GM12878 (cell line): ENCODE data around the gene N4BP2L2. TPM values are rescaled to one million over a fixed set of nuclear protein-coding genes. Genes with fewer than 3 reads are reported as not detected.

Source experiments
- ATAC-seq: fragments of 200-7000 bp; cut with Tn5 transposase; 3 replicates; pipeline ENCODE4 v1.9.1; 2020; ENCODE audit warnings: mild to moderate bottlenecking, moderate library complexity
- BruUV-seq: library from RNA; stranded (reverse); fragments of 400-500 nt; replicated peaks from 2 replicates; lab custom pipeline; 2021; lab: Mats Ljungman, UMichigan
- CTCF ChIA-PET: fragments of 300-600 bp; sonication (Branson Sonifier 250); formaldehyde crosslinking; extraction: SDS; loops from one replicate; lab custom pipeline; 2021; ENCODE audit warnings: inconsistent platforms; lab: Yijun Ruan, JAX
- POLR2A ChIA-PET: fragments of 350-600 bp; formaldehyde crosslinking; extraction: SDS; loops from one replicate; lab custom pipeline; 2021; ENCODE audit warnings: inconsistent platforms; lab: Charles Lee
- RAD21 ChIA-PET: fragments of 300-600 bp; sonication (Branson Sonifier 250); formaldehyde crosslinking; loops from one replicate; lab custom pipeline; 2023; ENCODE audit warnings: antibody characterized with exemption; ENCODE audit not compliant: unreplicated experiment; lab: Charles Lee
- SMC1A ChIA-PET: fragments of 300-600 bp; sonication (Branson Sonifier 250); formaldehyde crosslinking; loops from one replicate; lab custom pipeline; 2023; ENCODE audit not compliant: unreplicated experiment, uncharacterized antibody; lab: Charles Lee
- DNase-seq: peaks from one replicate; pipeline ENCODE4 v3.0.0-alpha.2; 2011; ENCODE audit warnings: low read depth, low spot score
- FAIRE-seq: peaks from 3 replicates; lab custom pipeline; 2011; peaks lifted over from hg19 to GRCh38; lab: Jason Lieb, UNC
- H2AFZ ChIP-seq: 2 replicates; pipeline ENCODE4 v1.6.0; 2011; ENCODE audit warnings: low read depth, low read length, control low read depth; ENCODE audit not compliant: control insufficient read depth
- H3K27ac ChIP-seq: 2 replicates; pipeline ENCODE4 v1.5.1; 2011; ENCODE audit warnings: control low read depth; ENCODE audit not compliant: control insufficient read depth, insufficient read depth
- H3K27me3 ChIP-seq, 2 experiments: replicated peaks in 1 of 2; 2 replicates each; pipeline versions ENCODE4 v1.6.0 to v1.6.1; 2011; ENCODE audit warnings: low read length in 1 of 2; ENCODE audit not compliant: control insufficient read depth in 2 of 2, insufficient read depth in 2 of 2
- H3K36me3 ChIP-seq, 2 experiments: 2 replicates each; pipeline ENCODE4 v1.5.1; 2011; ENCODE audit warnings: low read length in 1 of 2; ENCODE audit not compliant: control insufficient read depth in 2 of 2, insufficient read depth in 2 of 2
- H3K4me1 ChIP-seq: 2 replicates; pipeline ENCODE4 v1.6.1; 2011; ENCODE audit warnings: mild to moderate bottlenecking, low read length, moderate library complexity, mixed read lengths; ENCODE audit not compliant: control insufficient read depth, insufficient read depth
- H3K4me2 ChIP-seq: 2 replicates; pipeline ENCODE4 v1.6.0; 2011; ENCODE audit warnings: control low read depth; ENCODE audit not compliant: control insufficient read depth, insufficient read depth
- H3K4me3 ChIP-seq: fragments of 200-600 bp; sonication (generic); 2 replicates; pipeline ENCODE4 v1.5.1; 2016
- H3K79me2 ChIP-seq: 2 replicates; pipeline ENCODE4 v1.6.0; 2011; ENCODE audit warnings: low read length; ENCODE audit not compliant: control insufficient read depth, insufficient read depth
- H3K9ac ChIP-seq: 2 replicates; pipeline ENCODE4 v1.8.0; 2011; ENCODE audit warnings: low read length, control low read depth, mixed read lengths; ENCODE audit not compliant: control insufficient read depth, insufficient read depth
- H3K9me3 ChIP-seq: replicated peaks from 3 replicates; pipeline ENCODE4 v1.5.1; 2011; ENCODE audit warnings: mild to moderate bottlenecking, low read length; ENCODE audit not compliant: control insufficient read depth, insufficient read depth
- H4K20me1 ChIP-seq: 2 replicates; pipeline ENCODE4 v1.6.0; 2011; ENCODE audit not compliant: control insufficient read depth, insufficient read depth
- ASH2L ChIP-seq: fragments of 300-600, 200-600 bp; sonication (generic); IDR thresholded peaks from 2 replicates; pipeline ENCODE4 v1.6.1; 2017; ENCODE audit warnings: low read depth, mild to moderate bottlenecking, borderline replicate concordance
- BRCA1 ChIP-seq: IDR thresholded peaks from 2 replicates; pipeline ENCODE4 v1.6.1; 2011; ENCODE audit warnings: low read depth, low read length, improper control_type of control experiment
- ESRRA ChIP-seq: IDR thresholded peaks from 2 replicates; pipeline ENCODE4 v1.6.1; 2012; ENCODE audit warnings: mild to moderate bottlenecking, low read length, improper control_type of control experiment
- FOXM1 ChIP-seq: IDR thresholded peaks from 2 replicates; pipeline ENCODE4 v1.6.1; 2012; ENCODE audit warnings: low read depth, mild to moderate bottlenecking, inconsistent platforms, low read length, moderate library complexity
- KLF5 ChIP-seq: fragments of 450-650 bp; IDR thresholded peaks from 2 replicates; pipeline ENCODE4 v1.6.1; 2014; ENCODE audit warnings: mild to moderate bottlenecking; ENCODE audit not compliant: partially characterized antibody
- NRF1 ChIP-seq: conservative IDR thresholded peaks from 2 replicates; pipeline ENCODE4 v1.6.1; 2011; ENCODE audit warnings: mild to moderate bottlenecking, low read depth, low read length, improper control_type of control experiment
- POU2F2 ChIP-seq: IDR thresholded peaks from 3 replicates; pipeline ENCODE4 v1.6.1; 2011; ENCODE audit warnings: low read depth, mild to moderate bottlenecking, low read length, borderline replicate concordance
- SREBF1 ChIP-seq: IDR thresholded peaks from 2 replicates; pipeline ENCODE4 v1.6.1; 2012; ENCODE audit warnings: mild to moderate bottlenecking, low read length
- SREBF2 ChIP-seq: IDR thresholded peaks from 2 replicates; pipeline ENCODE4 v1.6.1; 2012; ENCODE audit warnings: mild to moderate bottlenecking, low read length
- ZNF274 ChIP-seq: IDR thresholded peaks from one replicate; pipeline ENCODE4 v1.8.0; 2011; ENCODE audit not compliant: insufficient read length, insufficient read depth
- WGBS: methylation state at CpG from one replicate; pipeline ENCODE4 v1.1.6; 2016; ENCODE audit warnings: low lambda C conversion rate; ENCODE audit not compliant: insufficient replicate concordance, insufficient coverage; ENCODE audit errors: missing lambda C conversion rate; 5-methylcytosine and 5-hydroxymethylcytosine counted together
- in situ Hi-C: fragments of 300-500 bp; cut with MboI; formaldehyde crosslinking; loops from 9 replicates; pipeline ENCODE4 v1.14.3; 2018; ENCODE audit warnings: mixed read lengths
- intact Hi-C: fragments of 100-400 bp; cut with micrococcal nuclease; formaldehyde crosslinking; loops from one replicate; pipeline ENCODE4 v1.14.2; 2022; ENCODE audit not compliant: unreplicated experiment
- polyA plus RNA-seq, 11 experiments: library from polyadenylated mRNA; depleted of rRNA in 4 of 11; unstranded in 6 of 11; stranded (reverse) in 5 of 11; fragments of >200 nt; fragmentation: Nextera tagmentation in 4 of 11; fragmentation: Illumina TruSeq in 1 of 11; extraction: Ambion mirVana in 4 of 11; extraction: Trizol in 1 of 11; gene quantifications; 1 replicate in 1 of 11; 2 replicates in 10 of 11; pipeline versions ENCODE4 v1.2.1 to v1.2.3, GENCODE V29; 2011 to 2016; ENCODE audit warnings: inconsistent platforms in 2 of 11, missing spikeins in 2 of 11, low read depth in 1 of 11
- total RNA-seq, 4 experiments: library from RNA; depleted of rRNA in 3 of 4; stranded (reverse); fragments of >200 nt in 3 of 4; fragmentation: Illumina TruSeq in 1 of 4; extraction: Trizol in 1 of 4; gene quantifications; 2 replicates each; pipeline versions ENCODE4 v1.2.1 to v1.2.3, GENCODE V29; 2013 to 2021
- TF ChIP-seq, protein P1 (sequence below): fragments of 450-650 bp; IDR thresholded peaks from 2 replicates; pipeline ENCODE4 v1.6.1; 2016; ENCODE audit warnings: mild to moderate bottlenecking
- TF ChIP-seq, protein P2 (sequence below): fragments of 450-650 bp; IDR thresholded peaks from 2 replicates; pipeline ENCODE4 v1.6.1; 2017; ENCODE audit warnings: mild to moderate bottlenecking, low read depth, inconsistent platforms; ENCODE audit not compliant: poor library complexity, severe bottlenecking
- TF ChIP-seq, protein P3 (sequence below): IDR thresholded peaks from 2 replicates; pipeline ENCODE4 v1.6.1; 2012; ENCODE audit warnings: low read depth, low read length, improper control_type of control experiment

The N4BP2L2 gene
- total and polyA plus RNA-seq, 10 of the 15 experiments (the other 5 are each of a cell fraction or from before 2014, with no cell fraction given): 41.7 to 87.1 (median 61.2) TPM

DNA sequence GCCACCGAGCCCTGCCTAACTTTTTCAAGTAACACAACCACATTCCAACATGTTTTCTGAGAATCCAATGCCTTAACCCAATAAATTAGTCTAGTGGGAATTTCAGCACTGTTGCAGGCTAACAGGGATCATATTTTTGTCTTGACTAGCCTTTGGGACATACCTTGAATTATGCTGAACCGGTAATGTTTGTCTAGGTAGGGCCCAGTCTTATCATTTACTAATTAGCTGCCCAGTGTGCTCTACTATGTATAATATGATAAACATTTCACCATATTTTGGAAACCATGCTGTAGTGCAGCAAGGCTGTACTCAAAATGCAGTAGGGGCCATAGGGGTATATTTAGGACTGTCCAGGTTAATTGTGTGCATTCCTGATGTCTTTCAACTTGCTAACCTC is 44.4 kb upstream of the N4BP2L2 start:
- RAD21 ChIA-PET: interaction anchor here (0.6 kb wide), 1 partner anchor 207 kb away, joined by 3 read pairs; no protein-coding TSS in a partner anchor

DNA sequence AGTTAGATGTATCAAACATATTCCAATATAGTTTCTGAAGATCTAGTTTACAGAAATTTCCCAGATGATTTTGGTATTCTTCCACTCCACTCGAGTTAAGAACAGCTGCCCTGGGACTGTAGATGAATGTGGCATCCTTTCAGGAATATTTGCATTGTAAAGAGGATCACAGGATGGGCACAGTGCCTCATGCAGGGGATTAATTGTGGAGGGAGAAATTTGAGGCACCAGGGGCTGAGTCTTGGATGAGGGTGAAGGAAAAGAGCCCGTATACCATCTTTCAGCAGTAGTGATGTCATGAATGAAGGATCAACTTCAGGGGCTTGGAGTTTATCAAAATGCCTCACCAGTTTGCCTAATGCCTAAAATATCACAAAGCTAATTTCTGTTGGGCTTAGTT is 43.7 kb upstream of the N4BP2L2 start:
- BruUV-seq: no TSS peak
- RAD21 ChIA-PET: interaction anchor here (1.2 to 3.6 kb wide), 3 partner anchors 120 to 673 kb away, joined by 3 to 34 read pairs (median 27); no protein-coding TSS in a partner anchor
- Histone ChIP-seq H3K4me1 (peaks cover 4% of the 10 kb centered on the region; the same call in 1 of the 2 replicates), H3K36me3 (no peaks in the 10 kb centered on the region), H3K4me3 (no peak overlapping the region), H3K9ac (no peak overlapping the region), H4K20me1 (no peaks in the 10 kb centered on the region), H2AFZ (no peak overlapping the region), H3K9me3 (peaks cover 3% of the 10 kb centered on the region; the same call in 2 of the 3 replicates), H3K79me2 (peaks cover 4% of the 10 kb centered on the region), H3K27me3 (no peaks in the 10 kb centered on the region), H3K27ac (no peak overlapping the region), H3K4me2 (no peak overlapping the region)
- intact Hi-C loops (loop anchor here (5.0 to 10.0 kb wide), 3 partner anchors 233 to 560 kb away; no protein-coding TSS in a partner anchor), in situ Hi-C loops (loop anchor here (10.0 to 25.0 kb wide), 2 partner anchors 963 to 1130 kb away; no protein-coding TSS in a partner anchor)
- DNase-seq (no peak), FAIRE-seq (no peak), ATAC-seq (no peak)
- WGBS: 47% methylated on average over 2 of the region's 2 CpGs
- POLR2A ChIA-PET: no interaction called here
- CTCF ChIA-PET: interaction anchor here (1.0 to 4.6 kb wide), 28 partner anchors 8 to 678 kb away, joined by 3 to 51 read pairs (median 6); no protein-coding TSS in a partner anchor
- SMC1A ChIA-PET: interaction anchor here (0.8 to 4.5 kb wide), 19 partner anchors 18 to 636 kb away, joined by 3 to 19 read pairs (median 5); partner anchors contain the start of genes BRCA2, N4BP2L2 and ZAR1L
- TF ChIP-seq, protein P1, sequence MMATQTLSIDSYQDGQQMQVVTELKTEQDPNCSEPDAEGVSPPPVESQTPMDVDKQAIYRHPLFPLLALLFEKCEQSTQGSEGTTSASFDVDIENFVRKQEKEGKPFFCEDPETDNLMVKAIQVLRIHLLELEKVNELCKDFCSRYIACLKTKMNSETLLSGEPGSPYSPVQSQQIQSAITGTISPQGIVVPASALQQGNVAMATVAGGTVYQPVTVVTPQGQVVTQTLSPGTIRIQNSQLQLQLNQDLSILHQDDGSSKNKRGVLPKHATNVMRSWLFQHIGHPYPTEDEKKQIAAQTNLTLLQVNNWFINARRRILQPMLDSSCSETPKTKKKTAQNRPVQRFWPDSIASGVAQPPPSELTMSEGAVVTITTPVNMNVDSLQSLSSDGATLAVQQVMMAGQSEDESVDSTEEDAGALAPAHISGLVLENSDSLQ: no peak
- TF ChIP-seq ASH2L (no peak), FOXM1 (no peak), ESRRA (no peak), NRF1 (no peak), ZNF274 (no peak), KLF5 (no peak), SREBF2 (no peak)
- TF ChIP-seq, protein P2, sequence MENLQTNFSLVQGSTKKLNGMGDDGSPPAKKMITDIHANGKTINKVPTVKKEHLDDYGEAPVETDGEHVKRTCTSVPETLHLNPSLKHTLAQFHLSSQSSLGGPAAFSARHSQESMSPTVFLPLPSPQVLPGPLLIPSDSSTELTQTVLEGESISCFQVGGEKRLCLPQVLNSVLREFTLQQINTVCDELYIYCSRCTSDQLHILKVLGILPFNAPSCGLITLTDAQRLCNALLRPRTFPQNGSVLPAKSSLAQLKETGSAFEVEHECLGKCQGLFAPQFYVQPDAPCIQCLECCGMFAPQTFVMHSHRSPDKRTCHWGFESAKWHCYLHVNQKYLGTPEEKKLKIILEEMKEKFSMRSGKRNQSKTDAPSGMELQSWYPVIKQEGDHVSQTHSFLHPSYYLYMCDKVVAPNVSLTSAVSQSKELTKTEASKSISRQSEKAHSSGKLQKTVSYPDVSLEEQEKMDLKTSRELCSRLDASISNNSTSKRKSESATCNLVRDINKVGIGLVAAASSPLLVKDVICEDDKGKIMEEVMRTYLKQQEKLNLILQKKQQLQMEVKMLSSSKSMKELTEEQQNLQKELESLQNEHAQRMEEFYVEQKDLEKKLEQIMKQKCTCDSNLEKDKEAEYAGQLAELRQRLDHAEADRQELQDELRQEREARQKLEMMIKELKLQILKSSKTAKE: no peak

More for the DNA sequence above, 44.4 kb upstream of the N4BP2L2 start:
- intact Hi-C loops: loop anchor here (5.0 to 10.0 kb wide), 3 partner anchors 232 to 561 kb away; no protein-coding TSS in a partner anchor
- ChIA-PET CTCF (interaction anchor here (0.6 to 4.6 kb wide), 10 partner anchors 11 to 207 kb away, joined by 3 to 51 read pairs (median 11); no protein-coding TSS in a partner anchor), SMC1A (interaction anchor here (0.7 to 4.5 kb wide), 4 partner anchors 13 to 390 kb away, joined by 3 to 12 read pairs (median 4); no protein-coding TSS in a partner anchor), POLR2A (no interaction called here)
- Histone ChIP-seq H3K4me2 (no peak overlapping the region), H3K9me3 (peaks cover 3% of the 10 kb centered on the region; the same call in 2 of the 3 replicates), H3K36me3 (no peaks in the 10 kb centered on the region), H4K20me1 (0 out of 2 replicates have a peak, but pooled peaks cover 3% of the 10 kb centered on the region), H3K27ac (no peak overlapping the region), H3K4me1 (peaks cover 4% of the 10 kb centered on the region; the same call in 1 of the 2 replicates), H3K4me3 (no peak overlapping the region), H3K9ac (no peak overlapping the region), H3K79me2 (peaks cover 11% of the 10 kb centered on the region), H3K27me3 (no peaks in the 10 kb centered on the region), H2AFZ (no peak overlapping the region)
- no TSS peak for BruUV-seq
- TF ChIP-seq, protein P3, sequence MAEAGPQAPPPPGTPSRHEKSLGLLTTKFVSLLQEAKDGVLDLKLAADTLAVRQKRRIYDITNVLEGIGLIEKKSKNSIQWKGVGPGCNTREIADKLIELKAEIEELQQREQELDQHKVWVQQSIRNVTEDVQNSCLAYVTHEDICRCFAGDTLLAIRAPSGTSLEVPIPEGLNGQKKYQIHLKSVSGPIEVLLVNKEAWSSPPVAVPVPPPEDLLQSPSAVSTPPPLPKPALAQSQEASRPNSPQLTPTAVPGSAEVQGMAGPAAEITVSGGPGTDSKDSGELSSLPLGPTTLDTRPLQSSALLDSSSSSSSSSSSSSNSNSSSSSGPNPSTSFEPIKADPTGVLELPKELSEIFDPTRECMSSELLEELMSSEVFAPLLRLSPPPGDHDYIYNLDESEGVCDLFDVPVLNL: no peak
- no peak for TF ChIP-seq POU2F2
- no peak for TF ChIP-seq SREBF1
- no peak for TF ChIP-seq BRCA1
- ATAC-seq: no peak
- DNase-seq: no peak
- in situ Hi-C loops: loop anchor here (10.0 to 25.0 kb wide), 2 partner anchors 962 to 1129 kb away; no protein-coding TSS in a partner anchor
- WGBS: 65% methylated on average over 2 of the region's 2 CpGs
- FAIRE-seq: no peak
